PC-9 (cell line): ENCODE results near the gene LHX8. TPM values are rescaled to one million over a fixed set of nuclear protein-coding genes. Genes with fewer than 3 reads are reported as not detected.
A peak's percentile ranks its signal among the peaks of the same experiment; 100 is the strongest.

Experiments used
- BruUV-seq: library from RNA; stranded (reverse); fragments of 400-500 nt; replicated peaks from 2 replicates; lab custom pipeline; 2021; lab: Mats Ljungman, UMichigan
- CTCF ChIA-PET: fragments of 300-600 bp; sonication (Branson Sonifier 250); formaldehyde crosslinking; loops from one replicate; lab custom pipeline; 2022; ENCODE audit warnings: antibody characterized with exemption; lab: Charles Lee
- POLR2A ChIA-PET: fragments of 300-600 bp; sonication (Branson Sonifier 250); formaldehyde crosslinking; loops from one replicate; lab custom pipeline; 2022; ENCODE audit warnings: antibody characterized with exemption; ENCODE audit not compliant: unreplicated experiment; lab: Charles Lee
- DNase-seq, 2 experiments: peaks; one replicate each; pipeline versions ENCODE4 v3.0.0 to v3.0.0-alpha.2; 2015 to 2022; ENCODE audit warnings: mixed read lengths in 1 of 2
- H2AFZ ChIP-seq: fragments of 200-600 bp; sonication (generic); 2 replicates; pipeline ENCODE4 v1.8.1; 2017; ENCODE audit warnings: antibody characterized with exemption
- H3F3A ChIP-seq: fragments of 200-600 bp; sonication (generic); 2 replicates; pipeline ENCODE4 v1.8.1; 2017; ENCODE audit warnings: antibody characterized with exemption, mild to moderate bottlenecking, low read depth; ENCODE audit not compliant: insufficient read depth
- H3K27ac ChIP-seq: fragments of 200-600 bp; sonication (generic); 2 replicates; pipeline ENCODE4 v1.6.1; 2016; ENCODE audit warnings: mixed run types
- H3K27me3 ChIP-seq: fragments of 200-600 bp; sonication (generic); 2 replicates; pipeline ENCODE4 v1.6.1; 2016; ENCODE audit warnings: low read depth, mixed run types; ENCODE audit not compliant: insufficient read depth
- H3K36me3 ChIP-seq: fragments of 200-600 bp; sonication (generic); 2 replicates; pipeline ENCODE4 v1.6.1; 2016; ENCODE audit warnings: low read depth, mixed run types
- H3K4me1 ChIP-seq: fragments of 200-600 bp; sonication (generic); replicated peaks from 2 replicates; pipeline ENCODE4 v1.6.1; 2016; ENCODE audit warnings: mixed run types; ENCODE audit not compliant: insufficient read depth
- H3K4me2 ChIP-seq: fragments of 200-600 bp; sonication (generic); 2 replicates; pipeline ENCODE4 v1.6.1; 2017; ENCODE audit warnings: mixed run types
- H3K4me3 ChIP-seq: fragments of 200-600 bp; sonication (generic); 2 replicates; pipeline ENCODE4 v1.6.1; 2016; ENCODE audit warnings: mixed run types
- H3K79me2 ChIP-seq: fragments of 200-600 bp; sonication (generic); 2 replicates; pipeline ENCODE4 v1.6.1; 2017; ENCODE audit warnings: low read depth, mixed run types
- H3K9me2 ChIP-seq: fragments of 200-600 bp; sonication (generic); 2 replicates; pipeline ENCODE4 v1.8.1; 2017; ENCODE audit warnings: mild to moderate bottlenecking; ENCODE audit not compliant: insufficient read depth
- H3K9me3 ChIP-seq: fragments of 200-600 bp; sonication (generic); 2 replicates; pipeline ENCODE4 v1.8.1; 2016; ENCODE audit warnings: low read depth; ENCODE audit not compliant: insufficient read depth
- H4K20me1 ChIP-seq: fragments of 200-600 bp; sonication (generic); 2 replicates; pipeline ENCODE4 v1.8.1; 2017; ENCODE audit not compliant: insufficient read depth
- EZH2 ChIP-seq: fragments of 200-600 bp; sonication (generic); IDR thresholded peaks from 2 replicates; pipeline ENCODE4 v1.8.0; 2017; ENCODE audit warnings: antibody characterized with exemption, low read depth
- intact Hi-C: fragments of 100-400 bp; cut with micrococcal nuclease; formaldehyde crosslinking; loops from one replicate; pipeline ENCODE4 v1.10.0; 2022; ENCODE audit not compliant: unreplicated experiment
- total RNA-seq: library from RNA; stranded (reverse); gene quantifications from 2 replicates; pipeline ENCODE4 v1.2.3, GENCODE V29; 2021
- TF ChIP-seq, protein P1 (sequence below): fragments of 200-600 bp; sonication (generic); conservative IDR thresholded peaks from 2 replicates; pipeline ENCODE4 v1.6.1; 2017; ENCODE audit warnings: mixed run types, antibody characterized with exemption, mild to moderate bottlenecking, moderate library complexity

LHX8 gene
- total RNA-seq, 1 experiment from 2014 or later, result not detected

DNA sequence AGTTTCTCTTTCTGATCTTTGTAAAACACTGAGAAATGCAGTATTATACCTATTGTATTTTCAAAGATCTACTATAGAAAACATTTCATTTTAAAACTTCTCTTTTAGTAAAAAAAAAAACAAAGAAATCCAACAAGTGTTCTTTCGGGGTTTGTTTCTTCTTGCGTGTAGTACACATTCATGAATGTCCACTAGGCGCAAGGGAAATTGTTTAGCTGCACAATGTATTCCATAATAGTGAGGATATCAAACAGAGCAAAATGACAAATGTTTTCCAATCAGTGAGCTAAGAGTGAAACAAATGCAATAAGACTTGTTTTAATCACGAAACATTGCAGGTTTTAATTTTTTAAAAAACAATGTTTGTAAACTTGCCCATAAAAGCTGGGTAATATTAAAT is 68.6 kb downstream of the LHX8 start:
- H3K4me2 ChIP-seq, result no peak overlapping the region

DNA sequence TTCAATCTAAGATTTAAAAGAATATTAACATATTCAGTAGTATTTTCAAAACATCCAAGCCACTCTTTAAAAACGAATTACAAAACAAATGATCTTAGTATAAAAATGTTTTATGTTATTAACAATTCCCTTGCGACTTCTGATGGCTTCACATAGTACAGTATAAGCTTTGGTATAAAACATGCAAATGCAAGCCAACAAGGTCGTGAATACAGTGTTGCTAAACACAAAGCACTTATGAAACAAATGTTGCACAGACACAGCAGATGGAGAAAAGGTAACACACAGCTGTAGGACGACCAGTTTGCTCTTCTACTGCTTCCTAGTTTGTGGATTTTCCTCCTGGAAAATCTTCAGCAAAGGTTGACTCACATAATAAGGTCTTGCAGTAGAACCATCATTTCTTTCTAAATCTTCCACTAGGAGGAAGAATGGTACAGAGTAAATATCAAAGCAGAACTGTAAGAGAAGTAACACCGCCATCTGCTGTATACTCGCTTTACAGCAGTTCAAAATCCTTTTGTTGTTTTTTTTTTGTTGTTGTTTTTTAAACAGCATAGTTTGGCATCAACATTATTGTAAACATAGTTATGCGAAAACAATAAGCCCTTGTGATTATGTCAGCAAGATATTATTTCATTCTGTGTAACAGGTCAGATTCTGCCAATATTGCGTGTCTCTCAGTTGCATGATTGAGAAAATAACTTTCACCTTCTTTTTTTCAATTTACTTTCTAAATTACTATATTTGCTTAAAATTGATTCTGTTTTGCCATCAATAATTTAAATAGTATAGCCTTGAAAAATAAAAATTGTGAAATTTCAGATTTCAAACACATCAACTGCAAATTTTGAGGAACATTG is 69.5 kb downstream of the LHX8 start:
- peak in 1 of 2 experiments; percentile 51 for DNase-seq
- Histone ChIP-seq H3K27ac (no peak overlapping the region), H3K9me3 (no peaks in the 10 kb centered on the region), H4K20me1 (no peaks in the 10 kb centered on the region), H3K4me1 (no peaks in the 10 kb centered on the region), H3K79me2 (no peaks in the 10 kb centered on the region), H3K4me2 (no peak overlapping the region), H3K27me3 (no peaks in the 10 kb centered on the region), H3F3A (no peaks in the 10 kb centered on the region), H2AFZ (no peak overlapping the region), H3K36me3 (no peaks in the 10 kb centered on the region), H3K9me2 (no peaks in the 10 kb centered on the region), H3K4me3 (no peak overlapping the region)
- POLR2A ChIA-PET, result no interaction called here
- CTCF ChIA-PET, result interaction anchor here (0.7 to 2.4 kb wide), 2 partner anchors 154 to 432 kb away, joined by 3 to 11 read pairs; no protein-coding TSS in a partner anchor
- TF ChIP-seq EZH2, result no peak
- TF ChIP-seq, protein P1, sequence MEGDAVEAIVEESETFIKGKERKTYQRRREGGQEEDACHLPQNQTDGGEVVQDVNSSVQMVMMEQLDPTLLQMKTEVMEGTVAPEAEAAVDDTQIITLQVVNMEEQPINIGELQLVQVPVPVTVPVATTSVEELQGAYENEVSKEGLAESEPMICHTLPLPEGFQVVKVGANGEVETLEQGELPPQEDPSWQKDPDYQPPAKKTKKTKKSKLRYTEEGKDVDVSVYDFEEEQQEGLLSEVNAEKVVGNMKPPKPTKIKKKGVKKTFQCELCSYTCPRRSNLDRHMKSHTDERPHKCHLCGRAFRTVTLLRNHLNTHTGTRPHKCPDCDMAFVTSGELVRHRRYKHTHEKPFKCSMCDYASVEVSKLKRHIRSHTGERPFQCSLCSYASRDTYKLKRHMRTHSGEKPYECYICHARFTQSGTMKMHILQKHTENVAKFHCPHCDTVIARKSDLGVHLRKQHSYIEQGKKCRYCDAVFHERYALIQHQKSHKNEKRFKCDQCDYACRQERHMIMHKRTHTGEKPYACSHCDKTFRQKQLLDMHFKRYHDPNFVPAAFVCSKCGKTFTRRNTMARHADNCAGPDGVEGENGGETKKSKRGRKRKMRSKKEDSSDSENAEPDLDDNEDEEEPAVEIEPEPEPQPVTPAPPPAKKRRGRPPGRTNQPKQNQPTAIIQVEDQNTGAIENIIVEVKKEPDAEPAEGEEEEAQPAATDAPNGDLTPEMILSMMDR, result peak; percentile 85
- intact Hi-C loops, result loop anchor here (1.0 kb wide), 1 partner anchor 431 kb away; no protein-coding TSS in a partner anchor
- BruUV-seq, result no TSS peak

More for the DNA sequence above, 68.6 kb downstream of the LHX8 start:
- Histone ChIP-seq H3K4me3 (no peak overlapping the region), H4K20me1 (no peaks in the 10 kb centered on the region), H3K36me3 (no peaks in the 10 kb centered on the region), H3F3A (no peaks in the 10 kb centered on the region), H3K79me2 (no peaks in the 10 kb centered on the region), H3K27me3 (no peaks in the 10 kb centered on the region), H3K4me1 (no peaks in the 10 kb centered on the region), H3K9me2 (no peaks in the 10 kb centered on the region), H3K27ac (no peak overlapping the region), H3K9me3 (no peaks in the 10 kb centered on the region), H2AFZ (no peak overlapping the region)
- no TSS peak for BruUV-seq
- CTCF ChIA-PET, result interaction anchor here (0.7 to 2.4 kb wide), 2 partner anchors 155 to 431 kb away, joined by 3 to 11 read pairs; no protein-coding TSS in a partner anchor
- POLR2A ChIA-PET, result no interaction called here
- TF ChIP-seq, protein P1, result no peak
- TF ChIP-seq EZH2, result no peak
- no peak for DNase-seq
- intact Hi-C loops, result loop anchor here (1.0 kb wide), 1 partner anchor 430 kb away; no protein-coding TSS in a partner anchor

DNA sequence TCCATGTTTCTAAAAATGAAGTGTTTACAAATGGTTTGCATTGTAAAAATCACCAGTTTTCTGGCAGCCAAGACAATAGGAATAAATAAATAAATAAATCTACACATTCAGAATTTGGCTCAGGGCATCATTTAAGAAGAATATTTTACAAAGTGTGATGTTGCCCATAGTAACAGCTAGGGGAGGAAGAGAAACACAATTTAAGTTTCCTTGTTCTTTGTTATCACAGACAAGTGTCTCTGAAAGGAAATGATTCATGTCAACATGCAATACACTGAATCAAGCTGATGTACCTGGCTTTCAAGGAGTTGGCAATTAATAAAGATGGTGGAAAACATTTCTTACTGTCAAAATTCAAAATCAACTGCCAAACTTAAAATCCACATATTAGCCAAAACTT is 74.7 kb downstream of the LHX8 start:
- H3K79me2 ChIP-seq, result no peaks in the 10 kb centered on the region
- no peak overlapping the region for H3K4me3 ChIP-seq
- ChIA-PET POLR2A (no interaction called here), CTCF (no interaction called here)
- H3K4me1 ChIP-seq, result no peaks in the 10 kb centered on the region
- no peak for TF ChIP-seq EZH2
- TF ChIP-seq, protein P1, result no peak
- H3K36me3 ChIP-seq, result no peaks in the 10 kb centered on the region
- no peak overlapping the region for H3K4me2 ChIP-seq
- H3K27me3 ChIP-seq, result no peaks in the 10 kb centered on the region
- no peak overlapping the region for H3K27ac ChIP-seq
- no peaks in the 10 kb centered on the region for H3K9me3 ChIP-seq
- H2AFZ ChIP-seq, result no peak overlapping the region
- H3F3A ChIP-seq, result no peaks in the 10 kb centered on the region
- intact Hi-C loops, result no loop called here
- no peak for DNase-seq
- BruUV-seq, result no TSS peak
- H3K9me2 ChIP-seq, result no peaks in the 10 kb centered on the region
- no peaks in the 10 kb centered on the region for H4K20me1 ChIP-seq
